K562 (cell line): Measurements from ENCODE around the gene OR1E2. TPM values are rescaled to one million over a fixed set of nuclear protein-coding genes. Genes with fewer than 3 reads are reported as not detected.

ENCODE experiments used
- ATAC-seq: fragments of 200-7000 bp; cut with Tn5 transposase; 3 replicates; pipeline ENCODE4 v1.9.1; 2020; ENCODE audit warnings: moderate library complexity
- BruUV-seq: library from RNA; stranded (reverse); fragments of 400-500 nt; replicated peaks from 2 replicates; lab custom pipeline; 2021; lab: Mats Ljungman, UMichigan
- CTCF ChIA-PET: fragments of 300-600 bp; formaldehyde crosslinking; extraction: SDS; loops from one replicate; lab custom pipeline; 2021; ENCODE audit warnings: low intra/inter-chr PET ratio; lab: Yijun Ruan, JAX
- POLR2A ChIA-PET: fragments of 300-600, 350-650 bp; sonication (Branson Sonifier 250); formaldehyde crosslinking; extraction: SDS; loops from one replicate; lab custom pipeline; 2021; ENCODE audit warnings: antibody characterized with exemption, inconsistent platforms; lab: Yijun Ruan, JAX
- DNase-seq, 4 experiments: peaks; one replicate each; pipeline versions ENCODE4 v3.0.0 to v3.0.0-alpha.2; 2011 to 2018; ENCODE audit warnings: low spot score in 3 of 4, mixed read lengths in 3 of 4; ENCODE audit errors: extremely low read depth in 1 of 4
- FAIRE-seq: peaks from 2 replicates; lab custom pipeline; 2011; peaks lifted over from hg19 to GRCh38; lab: Jason Lieb, UNC
- H2AFZ ChIP-seq: 2 replicates; pipeline ENCODE4 v1.6.0; 2011; ENCODE audit warnings: low read depth, low read length, control low read depth, inconsistent platforms
- H3K27ac ChIP-seq: fragments of 200-600 bp; 3 replicates; pipeline ENCODE4 v1.8.0; 2011; ENCODE audit warnings: low read depth, mild to moderate bottlenecking, control low read depth, inconsistent platforms, low read length, moderate library complexity, mixed read lengths; ENCODE audit errors: extremely low read depth
- H3K27me3 ChIP-seq, 2 experiments: fragments of 300-600 bp in 1 of 2; 2 replicates in 1 of 2; 3 replicates in 1 of 2; pipeline versions ENCODE4 v1.6.0 to v1.8.0; 2011; ENCODE audit warnings: inconsistent platforms in 2 of 2, low read length in 2 of 2, mild to moderate bottlenecking in 1 of 2, mixed read lengths in 1 of 2, moderate library complexity in 1 of 2; ENCODE audit not compliant: control insufficient read depth in 2 of 2, insufficient read depth in 2 of 2
- H3K36me3 ChIP-seq: fragments of 300-600 bp; 3 replicates; pipeline ENCODE4 v1.8.0; 2011; ENCODE audit warnings: mild to moderate bottlenecking, low read length, inconsistent platforms; ENCODE audit not compliant: control insufficient read depth, insufficient read depth
- H3K4me1 ChIP-seq, 2 experiments: fragments of 200-600 bp in 1 of 2; replicated peaks in 1 of 2; 2 replicates in 1 of 2; 3 replicates in 1 of 2; pipeline versions ENCODE4 v1.5.1 to v1.8.0; 2011; ENCODE audit warnings: inconsistent platforms in 2 of 2, low read length in 2 of 2, mild to moderate bottlenecking in 1 of 2, mixed read lengths in 1 of 2, moderate library complexity in 1 of 2; ENCODE audit not compliant: control insufficient read depth in 2 of 2, insufficient read depth in 2 of 2
- H3K4me2 ChIP-seq: 2 replicates; pipeline ENCODE4 v1.6.1; 2011; ENCODE audit warnings: low read length, control low read depth, inconsistent platforms, mixed read lengths; ENCODE audit not compliant: insufficient read depth
- H3K4me3 ChIP-seq: fragments of 200-600 bp; sonication (generic), shearing (Covaris generic); 2 replicates; pipeline ENCODE4 v1.5.1; 2016; ENCODE audit warnings: control low read depth, inconsistent platforms
- H3K79me2 ChIP-seq: fragments of 200-600 bp; 3 replicates; pipeline ENCODE4 v1.8.0; 2011; ENCODE audit warnings: low read length, inconsistent platforms; ENCODE audit not compliant: control insufficient read depth, insufficient read depth
- H3K9ac ChIP-seq, 2 experiments: 2 replicates each; pipeline versions ENCODE4 v1.6.0 to v1.6.1; 2011; ENCODE audit warnings: low read depth in 2 of 2, low read length in 2 of 2, control low read depth in 1 of 2, inconsistent platforms in 1 of 2, mild to moderate bottlenecking in 1 of 2, mixed read lengths in 1 of 2; ENCODE audit not compliant: insufficient read depth in 1 of 2
- H3K9me1 ChIP-seq: one replicate; pipeline ENCODE4 v1.6.0; 2011; ENCODE audit warnings: inconsistent platforms, mild to moderate bottlenecking, low read length, moderate library complexity; ENCODE audit not compliant: control insufficient read depth, insufficient read depth
- H3K9me3 ChIP-seq: replicated peaks from 2 replicates; pipeline ENCODE4 v1.5.1; 2011; ENCODE audit warnings: low read depth, low read length, inconsistent platforms; ENCODE audit not compliant: control insufficient read depth, insufficient read depth
- H4K20me1 ChIP-seq: replicated peaks from 2 replicates; pipeline ENCODE4 v1.6.1; 2011; ENCODE audit warnings: low read length, inconsistent platforms, mixed read lengths; ENCODE audit not compliant: control insufficient read depth, insufficient read depth
- CHD4 ChIP-seq: fragments of 200-600 bp; sonication (generic); IDR thresholded peaks from 3 replicates; pipeline ENCODE4 v1.6.1; 2012; ENCODE audit warnings: low read depth, mild to moderate bottlenecking, mixed read lengths, low read length, inconsistent platforms; ENCODE audit not compliant: insufficient read depth, insufficient replicate concordance, poor library complexity, severe bottlenecking
- ETV5 ChIP-seq: sonication (generic); formaldehyde crosslinking; IDR thresholded peaks from 2 replicates; pipeline ENCODE4 v1.4.0; 2020; ENCODE audit warnings: low read depth, mild to moderate bottlenecking, missing genetic modification reagents
- GMEB1 ChIP-seq: fragments of 250-450 bp; sonication (Bioruptor Pico); IDR thresholded peaks from 2 replicates; pipeline ENCODE4 v1.4.0; 2020; ENCODE audit warnings: mild to moderate bottlenecking
- PRMT5 ChIP-seq: sonication (generic); formaldehyde crosslinking; IDR thresholded peaks from 2 replicates; pipeline ENCODE4 v1.5.0; 2020; ENCODE audit warnings: missing genetic modification reagents
- RAD21 ChIP-seq, 2 experiments: fragments of 250-450 bp in 1 of 2; fragments of 450-650 bp in 1 of 2; sonication (Bioruptor Pico) in 1 of 2; formaldehyde crosslinking in 1 of 2; IDR thresholded peaks in 1 of 2; conservative IDR thresholded peaks in 1 of 2; 2 replicates each; pipeline versions ENCODE4 v1.4.0 to v1.8.0; 2020 to 2022; ENCODE audit warnings: mild to moderate bottlenecking in 2 of 2, moderate library complexity in 1 of 2
- SAP30 ChIP-seq: fragments of 200-600 bp; sonication (generic); IDR thresholded peaks from 2 replicates; pipeline ENCODE4 v1.6.1; 2012; ENCODE audit warnings: borderline replicate concordance, low read depth, mild to moderate bottlenecking, moderate library complexity, low read length, control low read depth, inconsistent platforms; ENCODE audit not compliant: insufficient read depth, poor library complexity, severe bottlenecking
- XRCC3 ChIP-seq: fragments of 450-650 bp; IDR thresholded peaks from 2 replicates; pipeline ENCODE4 v1.6.1; 2017; ENCODE audit warnings: mild to moderate bottlenecking, moderate library complexity
- WGBS: fragments of 100-300 bp; shearing (Covaris generic); methylation state at CpG from one replicate; pipeline ENCODE4 v1.1.6; 2016; ENCODE audit warnings: low coverage, mixed read lengths; ENCODE audit not compliant: insufficient coverage; ENCODE audit errors: missing lambda C conversion rate; 5-methylcytosine and 5-hydroxymethylcytosine counted together
- in situ Hi-C: fragments of 300-500 bp; cut with MboI; formaldehyde crosslinking; loops from 4 replicates; pipeline ENCODE4 v1.15.0; 2018; ENCODE audit warnings: inconsistent platforms, mixed read lengths
- intact Hi-C: fragments of 100-400 bp; cut with micrococcal nuclease; formaldehyde crosslinking; loops from 2 replicates; pipeline ENCODE4 v1.14.2; 2022
- polyA plus RNA-seq, 8 experiments: library from polyadenylated mRNA; depleted of rRNA in 4 of 8; stranded (reverse) in 5 of 8; unstranded in 3 of 8; fragments of >200 nt; fragmentation: Nextera tagmentation in 2 of 8; fragmentation: Illumina TruSeq in 1 of 8; extraction: Ambion mirVana in 2 of 8; extraction: Trizol in 1 of 8; gene quantifications; 2 replicates each; pipeline versions ENCODE4 v1.2.1 to v1.2.3, GENCODE V29; 2011 to 2014; ENCODE audit warnings: inconsistent platforms in 1 of 8, missing spikeins in 1 of 8
- total RNA-seq, 7 experiments: library from RNA; depleted of rRNA in 6 of 7; stranded (reverse); fragments of >200 nt in 6 of 7; fragmentation: Illumina TruSeq in 2 of 7; extraction: Trizol in 2 of 7; gene quantifications; 2 replicates each; pipeline versions ENCODE4 v1.2.1 to v1.2.3, GENCODE V29; 2011 to 2021; ENCODE audit warnings: low replicate concordance in 1 of 7
- TF ChIP-seq, protein P1 (sequence below), 2 experiments: fragments of 450-650 bp in 1 of 2; sonication (generic) in 1 of 2; formaldehyde crosslinking in 1 of 2; IDR thresholded peaks in 1 of 2; conservative IDR thresholded peaks in 1 of 2; 2 replicates each; pipeline versions ENCODE4 v1.6.1 to v1.8.1; 2016 to 2023; ENCODE audit warnings: mild to moderate bottlenecking in 2 of 2, moderate library complexity in 2 of 2, inconsistent platforms in 1 of 2, missing genetic modification reagents in 1 of 2
- TF ChIP-seq, protein P2 (sequence below), 3 experiments: IDR thresholded peaks in 2 of 3; conservative IDR thresholded peaks in 1 of 3; 2 replicates each; pipeline ENCODE4 v1.5.1; 2011 to 2012; ENCODE audit warnings: low read length in 3 of 3, mild to moderate bottlenecking in 3 of 3, control low read depth in 2 of 3, improper control_type of control experiment in 1 of 3, inconsistent platforms in 1 of 3, low read depth in 1 of 3, mixed read lengths in 1 of 3, moderate library complexity in 1 of 3; ENCODE audit not compliant: insufficient read depth in 2 of 3

Gene OR1E2
- total and polyA plus RNA-seq, 9 of the 15 experiments (the other 6 are each of a cell fraction or from before 2014, with no cell fraction given), result not detected

DNA sequence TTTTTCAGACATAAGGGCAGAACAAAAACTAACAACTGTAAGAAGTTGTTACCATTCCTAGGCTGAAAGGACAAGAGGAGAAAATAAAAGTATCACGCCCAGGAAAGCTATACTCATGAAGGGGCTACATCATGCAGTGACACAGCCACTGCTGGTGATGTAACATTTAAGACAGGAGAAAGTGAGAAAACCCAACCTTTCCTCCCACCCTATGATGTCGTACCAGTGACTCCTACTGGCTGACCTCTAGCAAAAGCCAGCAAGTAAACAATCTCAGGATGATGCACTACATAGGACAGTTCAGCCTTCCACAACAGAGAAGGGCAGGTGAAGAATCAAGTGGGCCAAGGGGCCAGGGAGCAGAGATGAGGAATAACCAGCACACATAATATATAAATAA is 14.0 kb upstream of the OR1E2 start:
- Histone ChIP-seq H3K9ac (no peak overlapping the region), H3K4me3 (no peak overlapping the region), H3K4me2 (no peak overlapping the region), H2AFZ (no peak overlapping the region), H4K20me1 (no peaks in the 10 kb centered on the region), H3K36me3 (no peaks in the 10 kb centered on the region), H3K27ac (no peak overlapping the region), H3K79me2 (no peaks in the 10 kb centered on the region), H3K9me3 (no peaks in the 10 kb centered on the region), H3K27me3 (no peaks in the 10 kb centered on the region), H3K9me1 (no peaks in the 10 kb centered on the region), H3K4me1 (no peaks in the 10 kb centered on the region)
- TF ChIP-seq ETV5 (CRISPR knock-in tag), result no peak
- TF ChIP-seq, protein P1, sequence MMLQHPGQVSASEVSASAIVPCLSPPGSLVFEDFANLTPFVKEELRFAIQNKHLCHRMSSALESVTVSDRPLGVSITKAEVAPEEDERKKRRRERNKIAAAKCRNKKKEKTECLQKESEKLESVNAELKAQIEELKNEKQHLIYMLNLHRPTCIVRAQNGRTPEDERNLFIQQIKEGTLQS (IDR thresholded peaks at IDR 0.05), result peak; percentile 56
- TF ChIP-seq, protein P1 (CRISPR knock-in tag; conservative IDR thresholded peaks at IDR 0.05), result no peak
- TF ChIP-seq, protein P2, sequence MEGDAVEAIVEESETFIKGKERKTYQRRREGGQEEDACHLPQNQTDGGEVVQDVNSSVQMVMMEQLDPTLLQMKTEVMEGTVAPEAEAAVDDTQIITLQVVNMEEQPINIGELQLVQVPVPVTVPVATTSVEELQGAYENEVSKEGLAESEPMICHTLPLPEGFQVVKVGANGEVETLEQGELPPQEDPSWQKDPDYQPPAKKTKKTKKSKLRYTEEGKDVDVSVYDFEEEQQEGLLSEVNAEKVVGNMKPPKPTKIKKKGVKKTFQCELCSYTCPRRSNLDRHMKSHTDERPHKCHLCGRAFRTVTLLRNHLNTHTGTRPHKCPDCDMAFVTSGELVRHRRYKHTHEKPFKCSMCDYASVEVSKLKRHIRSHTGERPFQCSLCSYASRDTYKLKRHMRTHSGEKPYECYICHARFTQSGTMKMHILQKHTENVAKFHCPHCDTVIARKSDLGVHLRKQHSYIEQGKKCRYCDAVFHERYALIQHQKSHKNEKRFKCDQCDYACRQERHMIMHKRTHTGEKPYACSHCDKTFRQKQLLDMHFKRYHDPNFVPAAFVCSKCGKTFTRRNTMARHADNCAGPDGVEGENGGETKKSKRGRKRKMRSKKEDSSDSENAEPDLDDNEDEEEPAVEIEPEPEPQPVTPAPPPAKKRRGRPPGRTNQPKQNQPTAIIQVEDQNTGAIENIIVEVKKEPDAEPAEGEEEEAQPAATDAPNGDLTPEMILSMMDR (IDR thresholded peaks at IDR 0.05 in 2 of 3, conservative IDR thresholded peaks at IDR 0.05 in 1 of 3; ENCODE audit: insufficient read depth in 2 of 3, low read depth in 1 of 3, low read length in 3 of 3), result peak; percentile 14 to 34 (median 27); a peak in 3 of 6 replicates
- TF ChIP-seq SAP30, result no peak
- no peak for TF ChIP-seq GMEB1 (CRISPR knock-in tag)
- no peak for TF ChIP-seq XRCC3
- TF ChIP-seq RAD21 (CRISPR knock-in tag; conservative IDR thresholded peaks at IDR 0.05 in 1 of 2, IDR thresholded peaks at IDR 0.05 in 1 of 2), result peak in 1 of 2 experiments; percentile 34; a peak in 2 of 4 replicates
- TF ChIP-seq CHD4, result no peak
- no peak for TF ChIP-seq PRMT5 (CRISPR knock-in tag)
- ChIA-PET POLR2A (no interaction called here), CTCF (no interaction called here)
- FAIRE-seq, result no peak
- DNase-seq, result peak in 3 of 4 experiments; percentile 7 to 17 (median 15)
- intact Hi-C loops (no loop called here), in situ Hi-C loops (no loop called here)
- peak; percentile 53; the same call in 2 of the 3 replicates for ATAC-seq
- WGBS, result 0% methylated on average over 2 of the region's 2 CpGs
- no TSS peak for BruUV-seq
